Thymus (tissue), 11 donors: ENCODE results near the gene IDI2. TPM values are rescaled to one million over a fixed set of nuclear protein-coding genes. Genes with fewer than 3 reads are reported as not detected.

Experiments
- DNase-seq, 9 donors: peaks; one replicate each; pipeline ENCODE4 v3.0.0-alpha.2; 2013; ENCODE audit warnings: low spot score in 9 of 9, low read depth in 6 of 9, missing footprints in 1 of 9
- H3K27ac ChIP-seq, 2 donors: one replicate each; pipeline ENCODE4 v1.5.1; 2013; ENCODE audit warnings: control low read depth in 1 of 2, low read depth in 1 of 2, low read length in 1 of 2, mild to moderate bottlenecking in 1 of 2, moderate library complexity in 1 of 2
- H3K27me3 ChIP-seq, 2 donors: one replicate each; pipeline ENCODE4 v1.5.1; 2013; ENCODE audit warnings: low read length in 1 of 2; ENCODE audit not compliant: control insufficient read depth in 2 of 2, insufficient read depth in 1 of 2
- H3K36me3 ChIP-seq, 2 donors: one replicate each; pipeline ENCODE4 v1.5.1; 2013; ENCODE audit warnings: low read length in 1 of 2, mild to moderate bottlenecking in 1 of 2, moderate library complexity in 1 of 2; ENCODE audit not compliant: control insufficient read depth in 2 of 2, insufficient read depth in 2 of 2
- H3K4me1 ChIP-seq, 2 donors: one replicate each; pipeline ENCODE4 v1.5.1; 2013; ENCODE audit warnings: low read length in 2 of 2; ENCODE audit not compliant: control insufficient read depth in 2 of 2, insufficient read depth in 2 of 2
- H3K4me3 ChIP-seq, 2 donors: one replicate each; pipeline ENCODE4 v1.5.1; 2013; ENCODE audit warnings: low read length in 2 of 2, control low read depth in 1 of 2, mild to moderate bottlenecking in 1 of 2
- H3K9me3 ChIP-seq, 2 donors: one replicate each; pipeline ENCODE4 v1.5.1; 2013; ENCODE audit warnings: low read length in 1 of 2, mild to moderate bottlenecking in 1 of 2; ENCODE audit not compliant: control insufficient read depth in 2 of 2, insufficient read depth in 1 of 2
- WGBS: extraction: QIAGEN DNeasy Blood & Tissue Kit; methylation state at CpG from one replicate; pipeline ENCODE4 v1.1.7; 2013; 5-methylcytosine and 5-hydroxymethylcytosine counted together
- polyA plus RNA-seq: library from polyadenylated mRNA; stranded (reverse); fragments of 200-250 nt; gene quantifications from one replicate; pipeline ENCODE4 v1.2.3, GENCODE V29; 2013
- total RNA-seq: library from RNA; stranded (reverse); fragments of 120-200 nt; gene quantifications from one replicate; pipeline ENCODE4 v1.2.4, GENCODE V29; 2013
- donor health status: healthy.

The IDI2 gene
- total and polyA plus RNA-seq, 2 donors = 0.14 TPM; not detected in 1

DNA sequence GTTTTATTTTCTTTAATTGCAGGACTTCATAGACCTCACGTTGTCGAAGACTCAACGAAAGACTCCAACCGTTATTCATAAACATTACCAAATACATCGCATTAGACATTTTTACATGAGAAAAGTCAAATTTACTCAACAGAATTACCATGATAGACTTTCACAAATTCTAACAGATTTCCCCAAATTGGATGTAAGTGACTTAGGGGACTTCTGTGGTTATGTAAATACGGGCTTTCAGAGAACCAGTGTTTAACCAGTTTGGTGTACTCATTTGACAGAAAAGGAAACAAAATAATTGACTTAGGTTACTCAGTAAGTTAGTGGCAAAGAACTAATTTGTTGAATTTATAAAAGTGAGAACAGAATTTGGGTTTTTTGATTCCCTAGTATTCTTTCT lies 33.2 kb downstream of the IDI2 start:
- over 99% methylated on average over 6 of the region's 6 CpGs for WGBS
- Histone ChIP-seq H3K9me3 (no peaks in the 10 kb centered on the region), H3K36me3 (peaks cover 33 to 42% of the 10 kb centered on the region in 2 donors), H3K27me3 (no peaks in the 10 kb centered on the region), H3K4me1 (peaks cover 7 to 9% of the 10 kb centered on the region in 2 donors), H3K27ac (no peak overlapping the region), H3K4me3 (no peak overlapping the region)
- no peak for DNase-seq

DNA sequence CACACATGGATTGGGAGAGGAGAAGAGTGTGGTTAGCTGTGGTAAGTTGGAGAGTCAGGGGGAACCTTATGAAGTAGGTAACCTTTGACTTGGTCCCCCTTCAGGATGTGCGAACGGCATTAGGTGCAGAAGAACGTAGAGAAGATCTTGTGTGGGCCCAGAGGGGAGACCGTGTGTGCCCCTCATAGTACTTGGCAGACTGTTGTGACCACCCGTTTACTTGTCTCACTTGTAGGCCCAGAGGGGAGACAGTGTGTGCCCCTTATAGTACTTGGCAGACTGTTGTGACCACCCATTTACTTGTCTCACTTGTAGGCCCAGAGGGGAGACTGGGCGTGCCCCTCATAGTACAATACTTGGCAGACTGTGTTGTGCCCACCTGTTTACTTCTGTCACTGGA lies 34.9 kb downstream of the IDI2 start:
- 98% methylated on average over 6 of the region's 6 CpGs for WGBS
- H3K9me3 ChIP-seq = no peaks in the 10 kb centered on the region
- no peaks in the 10 kb centered on the region for H3K27me3 ChIP-seq
- peaks cover 19 to 28% of the 10 kb centered on the region in 2 donors for H3K36me3 ChIP-seq
- no peak for DNase-seq
- no peak overlapping the region for H3K27ac ChIP-seq
- H3K4me3 ChIP-seq = no peak overlapping the region
- H3K4me1 ChIP-seq = peaks cover 10 to 11% of the 10 kb centered on the region in 2 donors

DNA sequence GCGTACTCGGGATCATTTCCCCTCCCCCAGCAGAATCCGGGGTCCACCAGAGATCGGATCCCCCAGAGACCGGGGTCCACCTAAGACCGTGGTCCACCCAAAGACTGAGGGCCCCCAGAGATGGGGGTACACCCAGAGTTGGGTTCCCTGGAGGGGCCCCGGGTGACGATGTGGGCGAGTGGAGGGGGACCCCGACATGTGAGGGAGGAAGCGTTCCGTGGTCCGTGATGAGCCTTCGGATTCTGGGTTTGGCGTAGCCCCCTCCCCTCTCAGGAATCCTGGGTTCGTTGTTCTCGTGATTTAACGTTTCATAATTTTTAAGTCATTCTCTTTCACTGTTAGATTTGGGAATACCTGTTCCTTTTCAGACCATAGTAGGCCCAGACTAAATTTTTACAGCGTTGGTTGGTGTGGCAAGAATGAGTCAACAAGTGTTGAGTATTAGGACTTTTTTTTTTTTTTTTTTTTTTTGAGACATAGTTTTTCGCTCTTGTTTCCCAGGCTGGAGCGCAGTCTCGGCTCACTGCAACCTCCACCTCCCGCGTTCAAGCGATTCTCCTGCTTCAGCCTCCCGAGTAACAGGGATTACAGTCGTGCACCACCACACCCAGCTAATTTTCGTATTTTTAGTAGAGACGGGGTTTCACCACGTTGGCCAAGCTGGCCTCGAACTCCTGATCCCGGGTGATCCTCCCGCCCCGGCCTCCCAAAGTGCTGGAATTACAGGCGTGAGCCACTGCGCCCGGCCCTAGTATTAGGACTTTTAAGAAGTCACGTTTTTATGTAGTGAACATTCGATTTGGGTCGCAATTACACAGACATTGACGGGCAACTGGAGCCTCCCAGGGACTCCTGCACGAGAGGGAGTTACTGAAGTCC lies 36.8 kb downstream of the IDI2 start:
- Histone ChIP-seq H3K27ac (peak overlapping the region; percentile 57 to 73), H3K4me1 (peaks cover 10 to 11% of the 10 kb centered on the region in 2 donors), H3K27me3 (no peaks in the 10 kb centered on the region), H3K9me3 (no peaks in the 10 kb centered on the region), H3K4me3 (peak overlapping the region; percentile 89 to 93), H3K36me3 (peaks cover 13 to 16% of the 10 kb centered on the region in 2 donors)
- 33% methylated on average over 42 of the region's 42 CpGs for WGBS
- peak in 1 of 9 donors; percentile 4 for DNase-seq

DNA sequence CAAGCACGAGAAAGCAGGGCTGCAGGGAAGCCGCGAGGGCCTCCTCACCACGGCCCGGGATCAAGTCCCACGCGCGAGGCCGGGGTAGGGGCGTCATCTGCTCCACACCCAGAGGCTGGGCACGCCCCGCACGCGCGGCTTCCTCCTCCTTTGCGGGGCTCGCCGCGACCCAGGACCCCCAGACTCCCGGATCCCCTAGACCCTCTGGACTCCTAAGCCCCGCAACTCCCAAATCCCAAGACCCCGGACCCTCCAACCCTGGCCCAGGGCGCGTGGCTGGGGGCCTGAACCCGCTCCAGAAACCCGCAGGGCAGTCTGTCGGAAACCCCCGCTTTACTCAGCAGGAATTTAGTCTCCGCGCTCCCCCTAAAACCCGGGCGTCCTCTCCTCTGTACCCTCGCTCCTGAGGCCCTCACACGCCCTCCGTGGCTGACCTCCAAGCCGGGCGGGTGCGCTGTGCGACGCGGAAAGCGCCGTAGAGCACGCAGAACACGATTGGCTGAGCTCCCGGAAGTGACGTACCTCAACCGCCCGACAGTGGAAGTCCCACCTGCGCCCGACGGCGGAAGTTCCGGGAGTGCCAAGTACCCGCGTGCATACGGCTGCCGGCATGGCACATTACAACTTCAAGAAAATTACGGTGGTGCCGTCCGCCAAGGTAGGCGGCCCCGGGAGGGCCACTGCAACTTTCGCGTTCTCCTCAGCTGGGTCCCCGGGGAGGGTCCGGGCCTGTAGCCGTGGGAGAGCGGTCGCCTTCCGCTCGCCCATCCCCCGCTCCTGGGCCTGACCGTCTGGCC lies 37.6 kb downstream of the IDI2 start, which contains the start of gene GTPBP4:
Gene GTPBP4 (plus strand): TSS at position 565 of the 797 bp plus-strand sequence. CDS start 46 bp downstream, at position 611.
- Histone ChIP-seq H3K9me3 (no peaks in the 10 kb centered on the region), H3K36me3 (peaks cover 8 to 9% of the 10 kb centered on the region in 2 donors), H3K27ac (peak within 1 kb of the TSS; percentile 83 to 88), H3K4me1 (peaks cover 10 to 11% of the 10 kb centered on the region in 2 donors), H3K4me3 (peak within 1 kb of the TSS; percentile 89 to 93), H3K27me3 (no peaks in the 10 kb centered on the region)
- WGBS = under 1% methylated on average over 74 of the region's 74 CpGs
- peak; percentile 91 to 99 (median 97) for DNase-seq

DNA sequence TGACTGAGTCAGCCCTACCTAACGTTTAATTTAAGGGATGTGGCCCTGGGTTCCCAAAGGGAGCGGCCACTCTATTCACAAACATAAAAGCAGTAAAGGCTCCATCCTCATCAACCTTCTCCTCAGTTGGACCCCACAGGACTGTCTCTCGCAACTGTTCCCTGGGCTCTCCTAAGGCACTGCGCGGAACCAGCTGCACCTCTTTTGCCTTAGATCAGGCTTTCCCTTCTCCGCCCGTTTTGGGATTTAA lies 38.1 kb downstream of the IDI2 start:
- DNase-seq = no peak
- WGBS = 18% methylated on average over 7 of the region's 7 CpGs
- peak overlapping the region; percentile 89 to 93 for H3K4me3 ChIP-seq

DNA sequence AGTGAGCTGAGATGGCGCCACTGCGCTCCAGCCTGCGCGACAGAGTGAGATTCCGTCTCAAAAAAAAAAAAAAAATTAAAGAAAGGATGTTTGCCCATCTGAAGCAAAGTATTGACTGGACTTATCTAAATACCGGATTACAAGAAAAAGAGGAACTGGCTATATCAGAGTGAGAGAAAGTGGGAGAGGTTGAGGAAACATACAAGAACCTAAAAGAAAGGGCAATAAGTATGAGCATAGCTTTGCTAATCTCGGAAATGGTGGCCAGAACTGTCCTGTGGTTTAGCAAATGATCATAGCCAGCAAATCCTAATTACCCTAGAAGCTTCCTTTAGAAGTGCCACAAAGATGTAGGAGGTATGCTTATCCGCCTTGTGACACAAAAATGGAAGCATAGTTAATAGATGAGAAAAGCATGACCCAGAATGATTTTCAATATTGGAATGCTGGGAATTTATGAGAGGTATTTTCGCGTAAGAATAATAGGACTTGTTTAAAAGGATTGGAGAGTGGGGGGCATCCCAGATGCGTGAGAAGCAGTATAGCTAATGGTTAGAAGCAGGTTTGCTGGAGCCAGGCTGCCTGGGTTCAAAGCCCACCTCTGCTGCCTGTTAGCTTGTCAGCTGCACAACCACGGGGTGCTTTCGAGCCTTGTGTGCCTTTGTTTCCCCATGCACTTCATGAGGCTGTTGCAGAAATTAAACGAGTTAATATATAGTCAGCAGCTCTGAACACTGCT lies 38.6 kb downstream of the IDI2 start:
- 79% methylated on average over 14 of the region's 14 CpGs for WGBS
- H3K27me3 ChIP-seq = no peaks in the 10 kb centered on the region

More for the DNA sequence above, 38.1 kb downstream of the IDI2 start:
- no peaks in the 10 kb centered on the region for H3K9me3 ChIP-seq
- peaks cover 3 to 4% of the 10 kb centered on the region in 2 donors for H3K36me3 ChIP-seq
- H3K27ac ChIP-seq = peak overlapping the region in 1 of 2 donors; percentile 83
- no peaks in the 10 kb centered on the region for H3K27me3 ChIP-seq
- H3K4me1 ChIP-seq = peaks cover 10 to 11% of the 10 kb centered on the region in 2 donors

DNA sequence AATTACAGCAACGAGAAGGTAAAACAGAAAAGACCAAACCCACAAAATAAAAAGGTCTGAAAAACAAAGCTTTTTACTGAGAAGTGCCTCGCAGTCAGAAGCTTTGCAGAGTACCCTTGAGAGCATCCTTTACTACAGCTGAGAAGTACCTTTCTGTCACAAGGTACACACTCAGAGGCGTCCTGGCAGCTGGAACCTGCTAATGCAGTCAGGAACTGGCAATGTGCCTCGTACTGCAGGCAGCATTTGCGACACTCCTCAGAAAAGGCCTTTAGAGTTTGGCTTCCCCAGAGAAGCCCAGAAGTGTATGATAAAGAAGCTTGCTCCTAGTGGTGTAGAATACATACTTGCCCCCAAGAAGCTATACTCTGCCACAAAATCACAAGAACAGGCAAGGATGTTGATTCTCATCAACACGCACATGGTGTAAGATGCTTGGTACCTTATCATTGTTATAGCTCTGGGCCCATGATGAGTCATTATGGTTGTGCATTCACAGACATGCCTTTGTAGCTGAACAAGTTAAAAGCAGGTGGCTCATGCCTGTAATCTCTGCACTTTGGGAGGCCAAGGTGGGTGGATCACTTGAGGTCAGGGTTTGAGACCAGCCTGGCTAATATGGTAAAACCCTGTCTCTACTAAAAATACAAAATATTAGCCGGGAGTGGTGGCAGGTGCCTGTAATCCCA lies 39.4 kb downstream of the IDI2 start:
- no peaks in the 10 kb centered on the region for H3K9me3 ChIP-seq
- H3K4me3 ChIP-seq = no peak overlapping the region
- no peak overlapping the region for H3K27ac ChIP-seq
- peaks cover 10 to 11% of the 10 kb centered on the region in 2 donors for H3K4me1 ChIP-seq
- no peak for DNase-seq
- WGBS = 98% methylated on average over 7 of the region's 7 CpGs
- peaks cover 2 to 3% of the 10 kb centered on the region in 2 donors for H3K36me3 ChIP-seq
- H3K27me3 ChIP-seq = no peaks in the 10 kb centered on the region

More for the DNA sequence above, 38.6 kb downstream of the IDI2 start:
- Histone ChIP-seq H3K4me1 (peaks cover 10 to 11% of the 10 kb centered on the region in 2 donors), H3K9me3 (no peaks in the 10 kb centered on the region), H3K36me3 (peaks cover 2 to 3% of the 10 kb centered on the region in 2 donors), H3K27ac (no peak overlapping the region), H3K4me3 (peak overlapping the region; percentile 89 to 93)
- peak in 2 of 9 donors; percentile 2 for DNase-seq

DNA sequence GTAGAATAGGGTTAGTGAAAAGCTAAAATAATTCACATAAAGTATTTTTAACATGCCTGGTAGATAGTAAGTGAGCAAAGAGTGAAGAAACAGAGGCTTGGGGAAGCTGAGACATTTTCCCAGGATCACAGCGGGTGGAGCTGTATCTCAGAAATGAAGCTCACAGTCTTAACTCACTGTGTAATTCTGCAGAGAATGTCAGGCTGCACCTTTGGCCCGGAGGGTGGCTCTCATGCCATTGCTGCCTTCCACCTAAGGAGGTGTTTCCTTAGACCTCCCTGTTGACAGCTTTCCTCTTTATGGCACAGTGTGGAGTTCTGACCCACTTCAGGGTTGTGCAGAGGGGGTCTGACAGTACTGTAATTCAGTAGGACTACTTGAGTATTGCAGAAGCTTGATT lies 40.3 kb downstream of the IDI2 start:
- H3K27me3 ChIP-seq = no peaks in the 10 kb centered on the region
- H3K4me1 ChIP-seq = peaks cover 7 to 11% of the 10 kb centered on the region in 2 donors
- H3K4me3 ChIP-seq = no peak overlapping the region
- no peak overlapping the region for H3K27ac ChIP-seq
- WGBS = 95% methylated on average over 2 of the region's 2 CpGs
- H3K36me3 ChIP-seq = no peaks in the 10 kb centered on the region
- H3K9me3 ChIP-seq = peaks cover 0 to 3% of the 10 kb centered on the region in 2 donors
- no peak for DNase-seq
